HepG2 (cell line): ENCODE measurements around the gene CNDP1. TPM values are rescaled to one million over a fixed set of nuclear protein-coding genes. Genes with fewer than 3 reads are reported as not detected.
A peak's percentile ranks its signal among the peaks of the same experiment; 100 is the strongest.

Source experiments
- ATAC-seq: fragments of 200-7000 bp; cut with Tn5 transposase; 3 replicates; pipeline ENCODE4 v1.9.1; 2020; ENCODE audit warnings: mild to moderate bottlenecking, moderate library complexity
- BruUV-seq: library from RNA; stranded (reverse); fragments of 400-500 nt; replicated peaks from 2 replicates; lab custom pipeline; 2021; lab: Mats Ljungman, UMichigan
- CTCF ChIA-PET: fragments of 300-600 bp; formaldehyde crosslinking; extraction: SDS; loops from one replicate; lab custom pipeline; 2021; ENCODE audit warnings: low total read pairs, inconsistent platforms, low intra/inter-chr PET ratio; lab: Yijun Ruan, JAX
- POLR2A ChIA-PET: fragments of 350-600 bp; sonication (Branson Sonifier 250); formaldehyde crosslinking; loops from one replicate; lab custom pipeline; 2020; ENCODE audit warnings: antibody characterized with exemption, inconsistent platforms; lab: Yijun Ruan, JAX
- DNase-seq: peaks from one replicate; pipeline ENCODE4 v3.0.0-alpha.2; 2015; ENCODE audit warnings: low spot score
- FAIRE-seq: peaks from 3 replicates; lab custom pipeline; 2011; peaks lifted over from hg19 to GRCh38; lab: Jason Lieb, UNC
- H2AFZ ChIP-seq: one replicate; pipeline ENCODE4 v1.6.1; 2011; ENCODE audit warnings: low read length, inconsistent platforms
- H3K27ac ChIP-seq: fragments of 300-600 bp; 3 replicates; pipeline ENCODE4 v1.8.0; 2011; ENCODE audit warnings: mixed run types, mild to moderate bottlenecking, mixed read lengths, low read length, inconsistent platforms; ENCODE audit not compliant: insufficient read depth; ENCODE audit errors: extremely low read length
- H3K27me3 ChIP-seq, 2 experiments: fragments of 200-600 bp in 1 of 2; 2 replicates in 1 of 2; 3 replicates in 1 of 2; pipeline versions ENCODE4 v1.6.0 to v1.8.0; 2011; ENCODE audit warnings: low read length in 2 of 2, mild to moderate bottlenecking in 2 of 2, moderate library complexity in 2 of 2, inconsistent platforms in 1 of 2; ENCODE audit not compliant: insufficient read depth in 2 of 2, control insufficient read depth in 1 of 2
- H3K36me3 ChIP-seq, 2 experiments: fragments of 200-600 bp in 1 of 2; replicated peaks in 1 of 2; 2 replicates in 1 of 2; 3 replicates in 1 of 2; pipeline versions ENCODE4 v1.5.1 to v1.8.0; 2011; ENCODE audit warnings: low read length in 2 of 2, inconsistent platforms in 1 of 2; ENCODE audit not compliant: insufficient read depth in 2 of 2, control insufficient read depth in 1 of 2
- H3K4me1 ChIP-seq: 2 replicates; pipeline ENCODE4 v1.5.1; 2012; ENCODE audit warnings: low read length, inconsistent platforms; ENCODE audit not compliant: insufficient read depth
- H3K4me2 ChIP-seq: 2 replicates; pipeline ENCODE4 v1.6.0; 2011; ENCODE audit warnings: low read depth, low read length, inconsistent platforms
- H3K4me3 ChIP-seq, 3 experiments: fragments of 200-600 bp in 1 of 3; sonication (generic), shearing (Covaris generic) in 1 of 3; replicated peaks in 1 of 3; 2 replicates each; pipeline ENCODE4 v1.5.1; 2011 to 2016; ENCODE audit warnings: low read length in 3 of 3, inconsistent platforms in 2 of 3, low read depth in 2 of 3, mild to moderate bottlenecking in 2 of 3, control low read depth in 1 of 3, mixed read lengths in 1 of 3; ENCODE audit not compliant: insufficient read depth in 1 of 3
- H3K79me2 ChIP-seq: one replicate; pipeline ENCODE4 v1.6.1; 2011; ENCODE audit warnings: low read length, inconsistent platforms; ENCODE audit not compliant: insufficient read depth
- H3K9ac ChIP-seq: 2 replicates; pipeline ENCODE4 v1.6.0; 2011; ENCODE audit warnings: mild to moderate bottlenecking, low read depth, low read length, inconsistent platforms; ENCODE audit not compliant: insufficient read depth
- H3K9me3 ChIP-seq: 2 replicates; pipeline ENCODE4 v1.5.1; 2012; ENCODE audit warnings: mild to moderate bottlenecking, low read length
- H4K20me1 ChIP-seq: 2 replicates; pipeline ENCODE4 v1.6.0; 2011; ENCODE audit warnings: inconsistent platforms, mild to moderate bottlenecking, low read length, moderate library complexity; ENCODE audit not compliant: insufficient read depth
- ARNTL ChIP-seq: sonication (generic); formaldehyde crosslinking; IDR thresholded peaks from 2 replicates; pipeline ENCODE4 v1.4.0; 2020; ENCODE audit warnings: mild to moderate bottlenecking, missing genetic modification reagents
- MIER3 ChIP-seq: IDR thresholded peaks from 2 replicates; pipeline ENCODE4 v1.6.1; 2016; ENCODE audit warnings: missing compliant biosample characterization, borderline replicate concordance
- PAF1 ChIP-seq: IDR thresholded peaks from 2 replicates; pipeline ENCODE4 v1.6.1; 2016; ENCODE audit warnings: missing genetic modification reagents, missing compliant biosample characterization
- RBFOX2 ChIP-seq: fragments of 200-400 bp; formaldehyde crosslinking; IDR thresholded peaks from 2 replicates; pipeline ENCODE4 v1.6.1; 2017; ENCODE audit warnings: low read depth, mild to moderate bottlenecking, low read length
- RNF2 ChIP-seq: fragments of 450-650 bp; conservative IDR thresholded peaks from 2 replicates; pipeline ENCODE4 v1.6.1; 2016; ENCODE audit warnings: low read depth
- SRF ChIP-seq: IDR thresholded peaks from 2 replicates; pipeline ENCODE4 v1.6.1; 2011; ENCODE audit warnings: mild to moderate bottlenecking, low read depth, low read length, moderate library complexity
- ZC3H4 ChIP-seq: sonication (generic); formaldehyde crosslinking; IDR thresholded peaks from 2 replicates; pipeline ENCODE4 v1.4.0; 2020; ENCODE audit warnings: missing genetic modification reagents, borderline replicate concordance
- ZSCAN21 ChIP-seq: sonication (generic); formaldehyde crosslinking; IDR thresholded peaks from 2 replicates; pipeline ENCODE4 v1.8.0; 2022; ENCODE audit warnings: mild to moderate bottlenecking, missing genetic modification reagents, moderate library complexity, borderline replicate concordance
- WGBS: methylation state at CpG from one replicate; pipeline ENCODE4 v1.1.6; 2017; ENCODE audit warnings: low lambda C conversion rate; 5-methylcytosine and 5-hydroxymethylcytosine counted together
- in situ Hi-C: cut with HindIII; loops from 2 replicates; pipeline ENCODE4 v1.10.0; 2017; ENCODE audit warnings: low pct_unique_long_range_greater_than_20kb; ENCODE audit not compliant: extremely low pct_ligation_motif_present
- intact Hi-C: fragments of 100-400 bp; cut with micrococcal nuclease; formaldehyde crosslinking; loops from one replicate; pipeline ENCODE4 v1.10.0; 2022; ENCODE audit not compliant: unreplicated experiment
- polyA plus RNA-seq, 8 experiments: library from polyadenylated mRNA; depleted of rRNA in 3 of 8; stranded (reverse) in 7 of 8; unstranded in 1 of 8; fragments of >200 nt; fragmentation: Illumina TruSeq in 4 of 8; extraction: Trizol in 4 of 8; gene quantifications; 2 replicates each; pipeline versions ENCODE4 v1.2.1 to v1.2.3, GENCODE V29; 2011 to 2016; ENCODE audit warnings: low read depth in 4 of 8, missing spikeins in 1 of 8, mixed read lengths in 1 of 8; ENCODE audit not compliant: insufficient read depth in 1 of 8
- total RNA-seq, 5 experiments: library from RNA; depleted of rRNA; stranded (reverse); fragments of >200 nt; fragmentation: Illumina TruSeq; extraction: Trizol; gene quantifications; 2 replicates each; pipeline ENCODE4 v1.2.3, GENCODE V29; 2016; ENCODE audit warnings: low read depth in 1 of 5
- TF ChIP-seq, protein P1 (sequence below): sonication (generic); formaldehyde crosslinking; IDR thresholded peaks from 2 replicates; pipeline ENCODE4 v1.5.0; 2020; ENCODE audit warnings: missing genetic modification reagents, mild to moderate bottlenecking, borderline replicate concordance
- TF ChIP-seq, protein P2 (sequence below): sonication (generic); formaldehyde crosslinking; IDR thresholded peaks from 2 replicates; pipeline ENCODE4 v1.4.0; 2020; ENCODE audit warnings: missing genetic modification reagents, mild to moderate bottlenecking, borderline replicate concordance

CNDP1 gene
- total and polyA plus RNA-seq, 2 of the 13 experiments (the other 11 are each of a cell fraction or from before 2014, with no cell fraction given): 0.01 TPM; not detected in 1

DNA sequence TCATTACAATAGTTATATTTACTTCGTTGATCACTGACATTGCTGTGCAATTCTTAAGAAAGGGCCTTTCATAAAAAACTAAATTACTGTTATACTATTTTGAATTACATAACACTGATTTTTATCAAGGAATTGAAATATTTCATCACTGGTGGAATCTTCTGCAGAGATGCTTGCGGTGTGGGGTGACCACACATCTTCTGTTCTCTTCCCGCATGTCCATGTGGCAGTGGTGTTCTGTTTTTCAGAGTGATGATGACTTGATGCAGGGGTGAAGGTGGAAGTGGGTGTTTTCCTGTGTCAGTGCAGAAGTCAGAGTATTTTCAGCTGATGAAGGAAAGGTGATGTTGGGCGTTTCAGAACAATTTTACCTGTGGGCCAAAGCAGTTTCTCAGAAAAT lies 31.2 kb upstream of the CNDP1 start (continued):
- TF ChIP-seq, protein P1, sequence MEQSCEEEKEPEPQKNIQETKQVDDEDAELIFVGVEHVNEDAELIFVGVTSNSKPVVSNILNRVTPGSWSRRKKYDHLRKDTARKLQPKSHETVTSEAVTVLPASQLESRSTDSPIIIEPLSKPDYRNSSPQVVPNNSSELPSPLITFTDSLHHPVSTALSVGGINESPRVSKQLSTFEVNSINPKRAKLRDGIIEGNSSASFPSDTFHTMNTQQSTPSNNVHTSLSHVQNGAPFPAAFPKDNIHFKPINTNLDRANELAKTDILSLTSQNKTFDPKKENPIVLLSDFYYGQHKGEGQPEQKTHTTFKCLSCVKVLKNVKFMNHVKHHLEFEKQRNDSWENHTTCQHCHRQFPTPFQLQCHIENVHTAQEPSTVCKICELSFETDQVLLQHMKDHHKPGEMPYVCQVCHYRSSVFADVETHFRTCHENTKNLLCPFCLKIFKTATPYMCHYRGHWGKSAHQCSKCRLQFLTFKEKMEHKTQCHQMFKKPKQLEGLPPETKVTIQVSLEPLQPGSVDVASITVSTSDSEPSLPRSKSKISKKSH (CRISPR knock-in tag): no peak
- TF ChIP-seq ZC3H4: no peak
- TF ChIP-seq PAF1 (CRISPR knock-in tag): no peak
- TF ChIP-seq MIER3 (CRISPR knock-in tag): no peak
- no peak for TF ChIP-seq ARNTL

DNA sequence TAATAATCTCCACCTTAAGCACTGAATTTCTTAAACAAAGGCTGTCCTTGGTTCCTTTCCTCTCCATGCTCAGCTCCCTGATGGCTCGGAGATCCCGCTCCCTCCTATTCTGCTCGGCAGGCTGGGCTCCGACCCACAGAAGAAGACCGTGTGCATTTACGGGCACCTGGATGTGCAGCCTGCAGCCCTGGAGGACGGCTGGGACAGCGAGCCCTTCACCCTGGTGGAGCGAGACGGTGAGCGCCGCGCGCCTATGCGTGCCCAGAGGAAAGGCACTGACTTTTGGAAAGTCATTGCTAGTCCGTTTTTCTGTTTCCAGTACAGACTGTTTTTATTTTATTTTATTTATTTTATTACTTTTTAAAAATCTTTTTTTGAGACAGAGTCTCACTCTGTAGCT lies 28.5 kb upstream of the CNDP1 start:
- no peaks in the 10 kb centered on the region for H3K9me3 ChIP-seq
- TF ChIP-seq RBFOX2: peak; percentile 49; the same call in 1 of the 2 replicates
- no peak for TF ChIP-seq RNF2
- TF ChIP-seq, protein P2, sequence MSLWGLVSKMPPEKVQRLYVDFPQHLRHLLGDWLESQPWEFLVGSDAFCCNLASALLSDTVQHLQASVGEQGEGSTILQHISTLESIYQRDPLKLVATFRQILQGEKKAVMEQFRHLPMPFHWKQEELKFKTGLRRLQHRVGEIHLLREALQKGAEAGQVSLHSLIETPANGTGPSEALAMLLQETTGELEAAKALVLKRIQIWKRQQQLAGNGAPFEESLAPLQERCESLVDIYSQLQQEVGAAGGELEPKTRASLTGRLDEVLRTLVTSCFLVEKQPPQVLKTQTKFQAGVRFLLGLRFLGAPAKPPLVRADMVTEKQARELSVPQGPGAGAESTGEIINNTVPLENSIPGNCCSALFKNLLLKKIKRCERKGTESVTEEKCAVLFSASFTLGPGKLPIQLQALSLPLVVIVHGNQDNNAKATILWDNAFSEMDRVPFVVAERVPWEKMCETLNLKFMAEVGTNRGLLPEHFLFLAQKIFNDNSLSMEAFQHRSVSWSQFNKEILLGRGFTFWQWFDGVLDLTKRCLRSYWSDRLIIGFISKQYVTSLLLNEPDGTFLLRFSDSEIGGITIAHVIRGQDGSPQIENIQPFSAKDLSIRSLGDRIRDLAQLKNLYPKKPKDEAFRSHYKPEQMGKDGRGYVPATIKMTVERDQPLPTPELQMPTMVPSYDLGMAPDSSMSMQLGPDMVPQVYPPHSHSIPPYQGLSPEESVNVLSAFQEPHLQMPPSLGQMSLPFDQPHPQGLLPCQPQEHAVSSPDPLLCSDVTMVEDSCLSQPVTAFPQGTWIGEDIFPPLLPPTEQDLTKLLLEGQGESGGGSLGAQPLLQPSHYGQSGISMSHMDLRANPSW (CRISPR knock-in tag): no peak
- no peak for TF ChIP-seq ZSCAN21 (CRISPR knock-in tag)
- TF ChIP-seq SRF: no peak
- intact Hi-C loops: no loop called here
- no peak overlapping the region for H2AFZ ChIP-seq
- H3K9ac ChIP-seq: no peak overlapping the region
- WGBS: 99% methylated on average over 15 of the region's 16 CpGs
- DNase-seq: no peak
- BruUV-seq: no TSS peak
- no peaks in the 10 kb centered on the region for H3K27me3 ChIP-seq
- no peak overlapping the region for H3K4me2 ChIP-seq
- H4K20me1 ChIP-seq: no peaks in the 10 kb centered on the region
- H3K79me2 ChIP-seq: no peaks in the 10 kb centered on the region
- in situ Hi-C loops: no loop called here
- ATAC-seq: no peak
- no peak for FAIRE-seq
- peaks cover 10% of the 10 kb centered on the region for H3K4me1 ChIP-seq
- no peak overlapping the region for H3K27ac ChIP-seq
- peaks cover 29 to 84% of the 10 kb centered on the region in 2 experiments for H3K36me3 ChIP-seq
- ChIA-PET CTCF (no interaction called here), POLR2A (interaction anchor here (1.1 kb wide), 1 partner anchor 35 kb away, joined by 3 read pairs; no protein-coding TSS in a partner anchor)
- no peak overlapping the region for H3K4me3 ChIP-seq
